K562 treated with DMSO at 1 percent for 24 hours (cell line): ENCODE data around the gene SHTN1. TPM values are rescaled to one million over a fixed set of nuclear protein-coding genes. Genes with fewer than 3 reads are reported as not detected.

Source experiments
- total RNA-seq: library from RNA; unstranded; fragments of 300-600 nt; gene quantifications from 2 replicates; pipeline ENCODE4 v1.2.3, GENCODE V29; 2022; ENCODE audit warnings: low read depth; ENCODE audit not compliant: insufficient read depth

SHTN1 gene, protein sequence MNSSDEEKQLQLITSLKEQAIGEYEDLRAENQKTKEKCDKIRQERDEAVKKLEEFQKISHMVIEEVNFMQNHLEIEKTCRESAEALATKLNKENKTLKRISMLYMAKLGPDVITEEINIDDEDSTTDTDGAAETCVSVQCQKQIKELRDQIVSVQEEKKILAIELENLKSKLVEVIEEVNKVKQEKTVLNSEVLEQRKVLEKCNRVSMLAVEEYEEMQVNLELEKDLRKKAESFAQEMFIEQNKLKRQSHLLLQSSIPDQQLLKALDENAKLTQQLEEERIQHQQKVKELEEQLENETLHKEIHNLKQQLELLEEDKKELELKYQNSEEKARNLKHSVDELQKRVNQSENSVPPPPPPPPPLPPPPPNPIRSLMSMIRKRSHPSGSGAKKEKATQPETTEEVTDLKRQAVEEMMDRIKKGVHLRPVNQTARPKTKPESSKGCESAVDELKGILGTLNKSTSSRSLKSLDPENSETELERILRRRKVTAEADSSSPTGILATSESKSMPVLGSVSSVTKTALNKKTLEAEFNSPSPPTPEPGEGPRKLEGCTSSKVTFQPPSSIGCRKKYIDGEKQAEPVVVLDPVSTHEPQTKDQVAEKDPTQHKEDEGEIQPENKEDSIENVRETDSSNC
- 9.6 and 10.3 TPM in 2 replicates for total RNA-seq

DNA sequence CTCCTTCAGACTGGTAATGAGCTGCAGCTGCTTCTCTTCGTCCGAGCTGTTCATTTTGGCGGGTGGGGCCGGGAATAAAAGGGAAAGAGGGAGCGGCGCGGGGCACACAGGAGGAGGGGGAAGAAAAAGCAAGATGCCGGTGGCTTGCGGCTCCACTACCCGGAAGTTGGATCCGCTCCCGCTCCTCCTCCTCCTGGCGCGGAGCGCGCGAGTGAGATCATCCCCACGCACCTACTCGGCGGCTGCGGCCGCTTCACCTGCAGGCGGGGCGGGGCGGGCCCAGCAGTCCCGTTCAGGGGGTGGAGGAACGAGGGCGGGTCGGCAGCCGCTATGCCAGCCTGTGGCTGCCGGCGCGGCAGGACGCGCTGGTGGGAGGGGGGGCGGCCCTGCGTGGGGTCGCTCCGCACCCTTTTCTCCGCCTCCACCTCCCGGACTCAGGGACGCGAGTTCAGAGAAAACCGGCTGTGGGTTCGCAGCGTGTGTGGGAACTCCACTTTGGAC lies at the start of gene SHTN1:
SHTN1 (minus strand) TSS at position 162 of the 501 bp plus-strand sequence; CDS start at position 54, 108 bp downstream.

DNA sequence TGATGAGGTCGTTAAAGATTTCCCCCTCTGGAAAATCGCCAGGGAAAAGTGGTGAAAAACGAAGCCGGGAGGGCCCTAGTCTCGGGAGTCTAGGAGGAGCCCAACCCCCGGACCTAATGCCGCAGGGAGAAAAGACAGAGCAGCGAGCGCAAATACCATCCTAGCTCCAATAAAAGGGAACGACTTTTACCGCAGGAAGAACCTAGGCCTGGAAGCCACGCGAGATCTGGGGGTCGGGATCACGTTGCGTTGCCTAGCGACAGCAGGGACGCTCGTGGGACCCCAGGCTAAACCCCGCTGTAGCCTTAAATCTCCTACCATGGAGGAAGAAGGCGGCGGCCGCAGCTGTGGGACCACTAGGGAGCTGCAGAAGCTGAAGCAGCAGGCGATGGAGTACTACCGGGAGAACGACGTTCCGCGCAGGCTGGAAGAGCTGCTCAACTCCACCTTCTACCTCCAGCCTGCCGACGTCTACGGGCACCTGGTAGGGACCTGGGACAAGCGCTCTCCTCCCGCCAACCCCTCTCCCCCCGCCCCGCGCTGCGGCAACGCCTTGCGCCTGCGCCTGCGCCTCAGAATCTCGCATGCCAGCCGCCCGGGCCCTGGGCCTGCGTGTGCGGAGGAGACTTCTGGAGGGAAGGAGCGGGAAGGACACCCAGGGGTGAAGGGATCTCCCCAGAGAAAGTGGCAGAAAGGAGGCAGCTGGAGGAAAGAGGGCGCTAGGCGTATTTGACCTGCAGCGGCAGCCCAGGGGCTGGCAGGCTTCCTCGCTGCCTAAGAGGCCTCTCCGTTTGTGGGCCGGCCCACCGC lies 155.5 kb downstream of the SHTN1 start, which contains the start of gene ENO4:
ENO4 (plus strand) TSS at position 252 of the 810 bp plus-strand sequence; CDS start at position 320, 68 bp downstream.

Other genes with a start within 250 kb of the SHTN1 start
- gene ENO4, start 155.7 kb downstream of the SHTN1 start, total RNA-seq: not detected in 2 replicates
- not detected in 2 replicates for gene VAX1, start 133.1 kb upstream of the SHTN1 start, total RNA-seq
- not detected in 2 replicates for gene KCNK18, start 192.3 kb upstream of the SHTN1 start, total RNA-seq
- 0.20 TPM in 1 of 2 replicates, not detected in the other for gene SLC18A2, start 235.9 kb upstream of the SHTN1 start, total RNA-seq